Measurements from ENCODE around the gene FARP1.
A peak's percentile ranks its signal among the peaks of the same experiment; 100 is the strongest.

Gene FARP1

DNA sequence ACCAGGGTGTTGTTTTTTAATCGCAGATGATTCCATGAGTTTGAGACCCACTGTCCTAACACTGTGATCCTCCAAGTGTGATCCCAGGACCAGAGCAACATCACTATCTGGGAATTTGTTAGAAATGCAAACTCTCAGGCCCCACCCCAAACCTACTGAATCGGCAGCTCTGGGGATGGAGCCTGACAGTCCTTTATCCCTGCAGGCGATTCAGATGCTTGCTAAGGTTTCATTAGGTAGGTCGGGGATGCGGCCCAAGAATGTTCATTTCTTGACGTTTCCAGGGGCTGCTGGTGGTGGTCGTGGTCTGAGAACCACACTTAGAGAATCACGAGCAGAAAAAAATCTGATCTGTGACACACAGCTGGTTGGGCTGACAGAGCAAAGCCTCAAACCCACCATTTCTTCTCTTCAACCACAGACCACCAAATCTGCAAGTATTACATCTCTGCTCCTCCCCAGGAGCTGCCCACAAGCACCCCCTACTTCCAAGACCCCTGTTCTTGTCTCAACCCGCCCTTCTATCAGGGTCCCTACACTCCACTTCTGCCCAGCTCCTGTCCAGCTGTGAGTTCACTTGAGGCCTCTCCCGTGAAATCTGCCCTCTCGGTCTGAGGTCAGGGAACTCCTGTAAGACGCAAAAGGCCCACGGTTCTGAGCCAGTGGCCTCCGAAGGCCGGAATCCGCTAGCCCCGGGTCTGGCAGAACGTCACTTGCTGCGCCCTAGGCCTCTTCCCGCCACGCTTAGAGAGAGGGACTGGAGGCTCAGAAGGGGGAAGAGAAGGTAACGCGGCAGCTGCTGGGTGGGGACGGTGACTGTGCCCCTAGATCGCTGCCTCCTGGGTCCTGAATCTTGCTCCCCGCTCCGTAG is 1.1 kb upstream of the FARP1 start:
- DNase-seq, result peak; percentile 56

DNA sequence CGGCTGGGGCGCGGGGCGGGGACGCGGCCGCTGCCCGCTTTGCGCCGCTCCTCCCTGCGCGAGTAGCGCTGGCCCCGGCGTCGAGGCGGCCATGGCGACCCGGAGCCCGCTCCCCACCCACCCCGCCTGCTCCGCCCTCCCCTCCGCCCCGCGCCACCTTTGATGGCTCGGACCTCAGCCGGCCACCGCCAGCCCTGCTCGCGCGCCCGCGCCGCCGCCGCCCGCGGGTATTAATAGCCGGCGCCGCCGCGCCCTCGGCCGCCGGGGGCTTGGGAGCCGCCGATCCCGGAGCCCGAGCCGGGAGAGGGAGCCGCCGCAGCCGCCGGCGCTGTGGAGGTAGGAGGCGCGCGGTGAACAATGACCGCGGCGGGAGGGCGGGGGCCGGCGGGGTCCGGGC is 261 bp downstream of the FARP1 start:
- no peak for DNase-seq

DNA sequence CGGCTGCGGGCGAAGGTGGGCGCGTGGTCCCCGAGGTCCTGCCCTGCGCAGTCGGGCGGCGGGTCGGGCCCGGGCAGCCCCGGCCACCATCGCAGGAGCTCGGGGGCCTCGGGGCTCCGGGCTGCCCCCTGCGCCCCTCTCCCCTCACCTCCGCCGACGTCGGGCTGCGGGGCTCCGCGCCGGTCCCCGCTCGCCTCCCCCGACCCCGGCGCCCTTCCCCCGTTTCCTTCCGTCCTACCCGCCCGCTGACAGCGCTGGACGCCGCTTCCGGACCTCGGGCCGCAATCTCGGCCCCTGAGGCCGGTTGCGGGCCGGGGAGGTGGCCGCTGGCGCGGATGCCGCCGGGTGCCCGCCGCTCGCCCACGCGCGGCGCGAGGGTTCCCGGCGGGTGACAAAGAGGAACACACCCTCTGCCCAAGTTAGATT is 720 bp downstream of the FARP1 start:
- DNase-seq, result no peak

DNA sequence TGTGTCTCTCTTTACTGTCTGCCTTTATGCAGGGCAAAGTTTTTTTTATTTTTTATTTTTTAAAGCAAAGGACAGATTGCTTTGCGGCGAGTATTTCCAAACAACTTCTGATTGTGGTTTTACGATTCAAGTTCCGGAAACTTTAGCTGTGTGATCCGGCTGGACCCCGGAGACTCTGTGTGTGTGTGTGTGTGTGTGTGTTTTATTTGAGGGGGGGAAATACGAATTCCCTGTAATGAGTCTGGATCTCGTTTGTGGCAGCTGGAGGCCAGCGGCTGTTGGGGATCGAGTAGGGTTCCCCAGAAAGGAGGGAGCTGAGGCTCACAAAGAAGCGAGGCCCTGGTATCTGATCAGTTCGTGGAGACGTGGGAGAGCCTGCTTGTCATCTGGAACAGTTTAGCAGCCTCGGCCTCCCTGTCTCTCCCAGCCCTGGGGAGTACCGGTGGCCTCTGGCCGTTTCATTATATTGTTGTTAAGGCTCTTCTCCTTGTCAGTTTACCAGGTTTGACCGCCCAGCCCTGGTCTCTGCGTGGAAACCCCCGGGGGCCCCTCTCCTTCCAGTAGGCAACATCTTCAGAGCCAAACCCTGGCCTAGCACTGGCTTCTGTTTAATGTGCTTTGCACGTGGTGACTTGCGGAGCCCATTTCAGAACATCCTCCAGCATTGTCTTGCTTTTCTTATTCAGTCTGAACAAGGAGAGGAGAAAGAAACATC is 1.3 kb downstream of the FARP1 start:
- no peak for DNase-seq

DNA sequence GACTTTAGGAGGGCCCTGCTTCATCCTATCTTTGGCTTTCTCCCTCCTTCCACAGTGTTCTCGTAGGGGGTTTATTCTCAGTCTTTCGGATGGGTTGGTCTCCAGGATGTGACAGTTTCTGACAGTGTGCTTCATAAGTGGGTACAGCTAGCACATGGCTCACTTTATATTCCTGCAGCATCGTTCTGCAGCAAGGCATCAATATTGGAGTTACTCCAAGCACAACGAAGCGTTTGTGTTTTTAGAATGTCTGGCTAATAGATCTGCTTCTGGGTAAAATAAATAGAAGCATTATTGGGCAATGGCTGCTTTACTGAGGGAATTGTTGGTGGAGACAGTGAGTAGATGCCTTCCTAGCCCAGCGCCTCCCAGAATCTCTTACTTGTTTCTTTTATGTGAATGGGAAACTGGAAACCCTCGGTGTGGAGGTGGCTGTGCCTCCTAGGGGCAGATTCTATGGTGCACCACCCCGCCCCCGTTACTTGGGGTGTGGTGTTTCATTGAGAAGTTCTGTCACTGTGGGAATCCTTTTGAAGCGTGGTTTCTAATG is 2.0 kb downstream of the FARP1 start:
- no peak for DNase-seq

DNA sequence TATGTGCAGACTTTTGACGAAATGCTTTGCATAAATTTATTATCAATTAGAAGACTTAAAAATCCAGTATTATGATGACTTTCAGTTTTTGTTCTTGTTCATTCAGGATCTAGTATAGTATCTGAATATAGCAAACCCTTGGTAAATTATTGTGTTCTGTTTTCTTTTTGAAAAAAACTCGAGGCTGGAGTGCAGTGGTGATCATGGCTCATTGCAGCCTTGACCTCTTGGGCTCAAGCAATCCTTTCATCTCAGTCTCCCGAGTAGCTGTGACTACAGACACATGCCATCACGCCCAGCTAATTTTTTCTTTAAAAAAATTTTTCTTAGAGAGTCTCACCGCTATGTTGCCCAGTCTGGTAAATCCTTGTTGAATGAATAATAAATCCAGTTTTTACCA is 4.6 kb downstream of the FARP1 start:
- DNase-seq, result no peak

DNA sequence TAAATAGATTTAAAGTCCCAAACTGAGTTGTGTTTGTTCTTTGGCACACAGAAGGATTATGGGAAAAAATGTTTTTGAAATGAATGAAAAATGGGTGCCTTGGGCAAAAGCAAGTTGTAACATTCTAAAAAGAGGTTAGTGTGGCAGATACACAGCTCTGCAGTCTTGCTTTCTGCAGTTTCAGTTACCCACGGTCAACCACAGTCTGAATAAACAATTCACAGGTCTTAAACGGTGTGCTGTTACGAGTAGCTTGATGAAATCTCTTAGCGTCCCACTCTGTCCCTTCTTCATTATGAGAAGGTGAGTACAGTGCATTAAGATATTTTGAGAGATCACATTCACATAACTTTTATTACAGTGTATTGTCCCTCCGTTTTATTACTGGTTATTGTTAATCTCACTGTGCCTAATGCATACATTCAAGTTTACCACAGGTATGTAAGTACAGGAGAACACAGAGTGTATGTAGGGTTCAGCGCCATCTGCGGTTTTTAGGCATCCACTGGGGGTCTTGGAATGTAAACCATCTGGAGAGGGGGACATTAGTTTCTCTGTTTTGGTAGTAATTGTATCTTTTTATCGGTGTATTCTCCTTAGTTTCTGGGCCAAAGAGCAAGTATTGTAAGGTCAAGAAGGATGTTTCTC is 8.1 kb downstream of the FARP1 start:
- no peak for DNase-seq

DNA sequence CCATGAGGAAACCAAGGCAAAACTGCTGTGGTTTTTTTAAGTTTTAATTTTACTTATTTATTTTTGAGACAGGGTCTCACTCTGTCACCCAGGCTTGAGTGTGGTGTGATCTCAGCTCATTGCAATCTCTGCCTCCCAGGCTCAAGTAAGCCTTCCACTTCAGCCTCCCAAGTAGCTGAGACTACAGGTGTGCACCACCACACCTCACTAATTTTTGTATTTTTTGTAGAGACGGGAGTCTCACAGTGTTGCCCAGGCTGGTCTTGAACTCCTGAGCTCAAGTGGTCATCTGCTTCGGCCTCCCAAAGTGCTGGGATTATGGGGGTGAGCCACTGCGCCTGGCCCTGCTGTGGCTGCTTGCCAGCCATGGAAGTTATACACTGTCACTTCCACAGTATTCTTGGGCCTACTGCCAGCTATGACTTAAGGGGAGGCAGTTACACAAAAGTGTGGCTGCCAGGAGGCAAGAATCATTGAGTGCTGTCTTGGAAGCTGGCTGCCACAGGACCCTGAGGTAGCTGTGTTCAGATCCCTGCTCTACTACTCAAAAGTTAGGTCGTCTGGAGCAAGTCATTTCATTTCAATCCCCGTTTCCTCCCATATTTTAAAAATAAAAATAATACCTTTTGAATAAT is 12.7 kb downstream of the FARP1 start:
- DNase-seq, result no peak

DNA sequence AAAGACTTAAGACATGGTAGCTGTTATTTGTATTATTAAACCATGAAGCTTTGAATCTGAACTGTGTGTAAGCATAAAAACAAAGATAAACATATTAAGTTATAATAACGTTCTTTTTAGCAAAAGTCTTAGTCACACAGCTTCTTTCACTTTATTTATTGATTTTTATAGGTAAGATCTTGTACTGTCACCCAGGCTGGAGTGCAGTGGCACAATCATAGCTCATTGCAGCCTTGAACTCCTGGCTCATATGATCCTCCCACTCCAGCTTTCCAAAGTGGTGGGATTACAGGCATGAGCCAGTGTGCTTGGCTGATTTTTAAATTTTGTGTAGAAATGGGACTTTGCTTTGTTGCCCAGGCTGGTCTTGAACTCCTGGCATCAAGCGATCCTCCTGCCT is 13.4 kb downstream of the FARP1 start:
- no peak for DNase-seq

DNA sequence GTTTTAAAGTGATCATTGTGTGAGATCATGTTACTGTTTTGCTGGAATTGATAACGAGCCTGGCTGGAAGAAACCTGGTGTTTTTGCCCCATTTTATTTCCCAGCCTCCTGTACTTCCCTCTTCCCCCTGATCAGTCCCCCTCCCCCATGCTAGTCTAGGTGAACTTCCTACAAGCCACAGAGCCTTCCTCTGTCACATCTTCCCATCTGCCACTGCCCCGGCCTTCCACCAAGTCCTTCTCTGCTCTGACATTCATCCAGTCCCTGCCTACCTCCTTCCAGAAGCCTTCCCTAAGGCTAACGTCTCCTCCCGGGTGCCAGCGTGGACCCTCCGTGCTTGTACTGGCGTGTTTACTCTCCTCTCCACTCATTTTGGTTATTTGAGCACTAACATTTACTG is 14.3 kb downstream of the FARP1 start:
- DNase-seq, result no peak

DNA sequence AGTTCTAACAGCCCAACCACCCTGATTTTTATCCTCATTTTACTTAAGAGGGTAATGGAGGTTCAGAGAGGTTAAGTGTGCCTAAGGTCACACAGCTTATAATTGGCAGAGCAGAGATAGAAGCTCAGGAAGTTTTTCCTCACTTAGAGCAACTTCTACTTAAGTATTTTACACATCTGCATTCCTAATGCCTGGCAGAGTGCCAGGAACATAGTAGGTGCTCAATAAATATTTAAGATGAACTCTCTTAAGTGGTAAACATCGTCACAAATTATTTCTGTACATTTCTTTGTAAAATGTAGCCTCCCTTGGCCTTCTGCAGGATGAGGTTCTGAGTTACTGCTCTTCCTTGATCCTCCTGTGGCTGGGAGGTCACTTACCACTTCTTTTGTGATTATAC is 14.7 kb downstream of the FARP1 start:
- DNase-seq, result no peak

DNA sequence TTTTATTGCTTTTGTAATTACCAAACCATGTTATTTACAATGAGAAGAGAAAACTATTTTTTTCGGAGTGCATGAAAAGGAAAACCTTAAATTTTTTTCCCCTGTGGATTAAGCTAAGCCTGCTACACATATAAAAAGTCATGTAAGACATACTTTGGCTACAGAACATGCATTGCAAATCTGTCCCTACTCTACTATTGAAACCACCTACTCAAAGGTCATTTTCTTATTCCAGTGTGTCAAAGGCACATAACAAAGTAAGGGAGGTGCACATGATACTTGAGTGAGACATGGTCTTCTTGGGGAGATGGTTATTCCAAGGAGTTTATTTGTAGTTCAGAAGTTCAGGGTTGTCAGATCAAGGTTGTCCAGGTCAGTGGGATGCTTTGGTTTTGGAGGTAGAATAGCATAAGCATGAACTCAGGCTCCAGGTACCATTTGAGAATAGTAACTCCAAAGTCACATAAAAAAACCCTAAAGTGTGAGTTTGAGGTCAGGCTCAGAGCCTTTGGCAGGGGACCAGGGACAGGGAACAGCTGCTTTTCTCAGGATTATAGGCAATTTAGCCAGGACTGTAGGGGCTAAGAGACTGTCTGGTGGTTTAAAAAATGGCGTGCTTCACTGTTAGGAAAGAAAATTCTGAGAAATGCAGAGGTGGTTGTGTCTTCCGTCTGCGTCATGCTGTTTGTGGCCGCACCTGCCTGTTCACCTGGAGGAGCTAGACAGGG is 15.4 kb downstream of the FARP1 start:
- DNase-seq, result no peak

DNA sequence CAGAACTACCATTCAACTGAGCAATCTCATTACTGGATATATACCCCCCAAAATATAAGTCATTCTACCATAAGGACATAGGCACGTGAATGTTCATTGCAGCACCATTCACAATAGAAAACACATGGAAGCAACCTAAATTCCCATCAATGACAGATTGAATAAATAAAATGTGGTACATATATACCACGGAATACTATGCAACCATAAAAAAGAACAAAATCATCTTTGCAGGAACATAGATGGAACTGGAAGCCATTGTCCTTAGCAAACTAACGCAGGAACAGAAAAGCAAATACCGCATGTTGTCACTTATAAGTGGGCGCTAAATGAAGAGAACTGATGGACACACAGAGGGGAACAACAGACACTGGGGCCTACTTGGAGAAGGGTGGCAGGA is 20.0 kb downstream of the FARP1 start:
- DNase-seq, result no peak

DNA sequence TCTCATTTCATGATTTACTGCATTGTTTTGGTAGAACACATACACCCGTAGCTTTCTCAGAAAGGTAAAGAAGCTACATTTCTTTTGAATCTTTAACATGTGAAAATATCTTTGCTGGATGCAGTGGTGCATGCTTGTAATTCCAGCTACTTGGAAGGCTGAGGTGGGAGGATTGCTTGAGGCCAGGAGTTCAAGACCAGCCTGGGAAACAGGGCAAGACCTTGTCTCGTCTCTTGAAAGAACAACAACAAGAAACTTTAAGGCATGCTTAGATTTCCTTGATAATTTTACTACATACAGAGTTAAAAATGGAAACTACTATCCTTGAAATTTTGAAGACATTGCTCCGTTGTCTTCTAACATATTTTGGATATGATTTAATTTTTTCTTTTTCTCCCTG is 26.4 kb downstream of the FARP1 start:
- DNase-seq, result no peak

DNA sequence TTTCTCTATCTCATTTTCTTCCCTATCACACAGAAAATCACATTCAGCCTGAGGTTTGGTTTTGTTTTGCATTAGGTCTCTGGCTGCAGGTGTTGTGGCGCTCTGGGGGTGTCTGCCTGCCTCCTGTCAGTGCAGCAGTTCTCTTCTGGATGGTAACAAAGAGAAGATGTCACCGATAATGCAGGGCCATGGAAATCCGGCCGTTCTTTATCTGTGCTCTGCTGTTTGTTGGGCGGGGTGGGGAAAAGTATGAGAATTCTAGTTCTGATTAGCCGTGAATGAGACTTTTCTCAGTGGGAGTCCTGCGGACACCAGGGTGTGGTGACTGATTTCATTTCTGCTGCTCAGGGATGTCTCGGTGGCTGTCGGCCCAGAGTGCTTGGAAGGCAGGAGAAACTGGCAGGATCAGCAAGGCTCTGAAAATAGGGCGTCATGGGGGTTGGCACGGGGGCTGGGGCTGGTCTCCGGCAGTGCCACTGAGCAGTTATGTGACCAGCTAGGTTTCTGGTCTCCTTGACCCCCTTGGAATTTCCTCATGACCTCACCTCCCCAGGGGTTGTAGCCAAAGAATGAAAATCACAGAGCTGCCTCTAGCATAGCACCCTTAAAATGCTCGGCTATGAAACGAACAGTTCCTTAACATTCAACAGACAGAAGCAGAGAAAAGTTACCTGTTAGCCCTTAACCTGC is 29.2 kb downstream of the FARP1 start:
- DNase-seq, result no peak

DNA sequence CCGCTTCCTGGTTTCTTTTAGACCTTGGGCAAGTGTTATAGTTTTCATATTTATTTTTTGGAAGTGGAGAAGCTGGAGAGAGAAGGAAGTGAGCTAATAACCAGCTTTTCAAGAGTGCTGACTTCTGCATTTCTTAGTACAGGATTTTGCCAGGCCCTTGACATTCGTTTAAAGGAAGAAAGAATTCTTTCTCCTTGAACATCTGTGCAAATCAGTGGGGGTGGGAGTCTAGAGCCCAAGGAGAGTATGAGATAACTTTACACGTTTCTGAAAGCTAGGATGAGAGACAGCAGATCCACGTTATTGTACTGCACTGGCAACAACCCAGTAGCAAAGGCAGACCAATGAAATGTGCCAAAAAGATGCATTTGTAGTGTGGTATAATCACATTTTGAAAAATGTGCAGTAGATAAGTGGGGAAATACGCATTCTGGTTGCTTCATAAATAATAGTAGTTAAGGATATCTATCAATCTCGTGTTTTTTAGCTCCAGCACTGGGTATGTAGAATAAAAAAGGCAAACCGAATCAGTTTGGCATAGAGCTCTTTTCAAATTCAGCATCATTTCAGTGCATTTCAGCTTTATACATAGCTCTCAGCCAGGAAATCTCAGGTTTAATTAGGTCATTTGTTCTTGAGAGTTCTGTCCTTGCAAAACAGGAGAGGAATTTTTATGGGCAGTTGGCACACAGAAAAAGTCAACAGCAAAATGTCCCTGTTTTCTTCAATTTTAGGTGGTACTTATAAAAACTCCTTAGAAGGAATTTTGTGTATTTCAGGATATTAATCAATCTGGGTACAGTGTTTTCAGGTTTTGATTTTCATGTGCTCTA is 29.9 kb downstream of the FARP1 start:
- DNase-seq, result no peak

DNA sequence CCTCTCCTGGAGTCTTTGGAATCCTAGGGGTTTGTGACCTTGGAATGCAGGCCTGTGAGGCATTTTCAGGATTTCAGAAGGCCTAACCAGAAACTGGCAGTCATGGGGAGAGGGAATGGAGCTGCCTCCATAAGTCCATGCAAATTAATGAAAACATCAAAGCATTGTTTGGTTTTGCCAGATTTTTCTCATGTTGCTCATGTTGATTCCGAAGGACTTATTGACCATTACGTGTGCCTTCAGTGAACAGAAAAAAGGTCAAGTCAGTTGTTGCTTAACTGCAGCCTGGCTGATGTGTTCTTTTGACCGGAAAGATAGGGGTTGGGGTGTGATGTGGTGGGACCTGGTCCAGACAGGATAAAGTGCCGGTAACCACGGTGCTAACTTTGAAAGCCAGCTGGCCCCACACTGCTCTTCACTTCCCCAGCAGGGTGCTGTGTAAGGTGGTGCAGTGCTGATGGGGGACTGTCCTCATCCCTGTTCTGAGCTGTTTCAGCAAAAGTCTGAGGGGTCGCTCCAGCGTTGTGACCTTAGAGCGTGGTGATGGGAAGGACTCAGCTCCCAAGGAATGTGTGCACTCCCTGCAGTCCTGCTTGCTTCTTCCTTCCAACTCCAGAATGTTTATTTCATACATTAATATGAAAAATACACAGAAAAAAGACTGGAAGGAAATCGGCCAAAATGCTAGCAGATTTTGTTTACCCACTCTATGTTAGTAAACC is 30.7 kb downstream of the FARP1 start:
- DNase-seq, result no peak

DNA sequence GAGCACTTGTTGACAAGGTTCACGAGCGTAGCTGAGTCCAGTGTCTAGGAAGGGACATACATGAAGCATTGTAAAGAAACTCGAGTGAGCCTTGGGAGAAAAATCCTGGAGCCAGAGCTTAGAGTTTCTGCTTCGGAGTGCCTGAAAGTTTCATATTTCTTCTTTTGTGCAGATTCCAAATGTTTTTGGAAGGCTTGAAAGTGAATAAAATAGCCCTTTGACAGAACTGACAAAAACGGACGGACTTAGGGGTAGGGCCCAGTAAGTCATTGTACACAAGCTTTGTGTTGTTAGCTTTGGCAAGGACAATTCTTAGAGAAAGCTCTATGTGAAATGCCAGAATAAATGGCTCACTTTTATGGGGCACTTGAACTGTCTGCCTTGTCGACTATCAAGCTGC is 31.4 kb downstream of the FARP1 start:
- DNase-seq, result no peak

DNA sequence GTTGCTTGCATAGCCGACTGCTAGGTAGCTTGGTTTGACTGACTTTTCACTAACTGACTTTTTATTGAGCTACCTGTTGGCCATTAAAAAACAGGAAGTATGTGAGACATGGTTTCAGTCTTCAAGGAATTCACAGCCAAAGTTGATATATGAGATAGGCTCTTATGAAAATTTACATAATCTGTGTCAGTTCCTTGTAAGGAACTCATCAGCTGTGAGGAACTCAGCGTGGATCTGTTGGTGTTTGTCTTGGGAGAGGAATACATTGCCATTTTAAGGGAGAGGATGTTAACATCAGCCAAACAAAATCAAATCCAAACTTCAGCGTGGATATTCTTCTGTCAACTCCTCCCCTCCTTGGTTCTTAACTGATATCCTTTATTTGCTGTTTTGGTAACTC is 32.1 kb downstream of the FARP1 start:
- no peak for DNase-seq

DNA sequence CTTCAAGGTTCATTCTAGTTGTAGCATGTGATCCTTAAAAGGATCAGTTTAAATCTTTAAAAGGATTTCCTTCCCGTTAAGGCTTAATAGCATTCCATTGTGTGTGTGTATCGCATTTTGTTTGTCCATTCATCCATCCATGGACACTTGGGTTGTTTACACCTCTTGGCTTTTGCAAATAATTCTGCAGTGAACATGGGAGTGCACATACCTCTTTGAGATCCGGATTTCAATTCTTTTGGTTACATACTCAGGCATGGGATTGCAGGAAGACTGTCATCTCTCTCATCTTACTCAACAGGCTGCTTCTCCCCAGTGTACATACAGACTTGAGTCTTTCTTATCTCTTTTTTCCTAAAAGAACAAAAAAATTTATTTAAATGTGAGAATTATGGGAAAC is 32.9 kb downstream of the FARP1 start:
- DNase-seq, result no peak

All from activated CD8-positive, alpha-beta memory T cell treated with anti-CD3 and anti-CD28 coated beads for 24 hours (primary cell).